ENCODE results near the gene SLC7A1.

DNA sequence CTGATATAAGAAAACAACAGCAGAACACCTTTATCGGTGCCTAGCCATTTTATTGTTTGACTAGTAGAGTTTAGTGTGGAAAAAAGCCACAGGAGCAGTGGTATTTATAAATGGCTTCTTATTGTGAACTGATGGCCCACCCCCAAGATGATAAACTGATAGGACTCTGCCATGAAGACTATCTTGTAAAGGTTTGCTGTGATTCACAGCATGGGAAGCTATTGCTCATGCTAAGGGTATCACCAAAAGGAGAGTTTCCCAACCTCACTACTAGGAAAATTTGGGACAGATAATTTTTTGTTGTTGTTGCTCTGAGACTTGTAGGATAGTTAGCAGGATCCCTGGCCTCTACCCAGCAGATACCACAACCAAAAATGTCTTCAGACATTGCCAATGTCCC lies 12.0 kb upstream of the SLC7A1 start:
- TF ChIP-seq, protein P1, sequence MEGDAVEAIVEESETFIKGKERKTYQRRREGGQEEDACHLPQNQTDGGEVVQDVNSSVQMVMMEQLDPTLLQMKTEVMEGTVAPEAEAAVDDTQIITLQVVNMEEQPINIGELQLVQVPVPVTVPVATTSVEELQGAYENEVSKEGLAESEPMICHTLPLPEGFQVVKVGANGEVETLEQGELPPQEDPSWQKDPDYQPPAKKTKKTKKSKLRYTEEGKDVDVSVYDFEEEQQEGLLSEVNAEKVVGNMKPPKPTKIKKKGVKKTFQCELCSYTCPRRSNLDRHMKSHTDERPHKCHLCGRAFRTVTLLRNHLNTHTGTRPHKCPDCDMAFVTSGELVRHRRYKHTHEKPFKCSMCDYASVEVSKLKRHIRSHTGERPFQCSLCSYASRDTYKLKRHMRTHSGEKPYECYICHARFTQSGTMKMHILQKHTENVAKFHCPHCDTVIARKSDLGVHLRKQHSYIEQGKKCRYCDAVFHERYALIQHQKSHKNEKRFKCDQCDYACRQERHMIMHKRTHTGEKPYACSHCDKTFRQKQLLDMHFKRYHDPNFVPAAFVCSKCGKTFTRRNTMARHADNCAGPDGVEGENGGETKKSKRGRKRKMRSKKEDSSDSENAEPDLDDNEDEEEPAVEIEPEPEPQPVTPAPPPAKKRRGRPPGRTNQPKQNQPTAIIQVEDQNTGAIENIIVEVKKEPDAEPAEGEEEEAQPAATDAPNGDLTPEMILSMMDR (conservative IDR thresholded peaks at IDR 0.05 in 1 of 2, IDR thresholded peaks at IDR 0.05 in 1 of 2; ENCODE audit: low read depth in 1 of 2, low read length in 2 of 2), result no peak
- no peak for TF ChIP-seq EZH2 (IDR thresholded peaks at IDR 0.05; ENCODE audit: low read length, missing control alignments)

Measured in fibroblast of lung (primary cell).